Smooth muscle cell of the brain vasculature (primary cell): ENCODE measurements around the gene EIF2B1.

ENCODE experiments used
- DNase-seq: peaks from one replicate; pipeline ENCODE4 v3.0.0-alpha.2; 2012; ENCODE audit warnings: low read depth, low spot score

EIF2B1 gene

DNA sequence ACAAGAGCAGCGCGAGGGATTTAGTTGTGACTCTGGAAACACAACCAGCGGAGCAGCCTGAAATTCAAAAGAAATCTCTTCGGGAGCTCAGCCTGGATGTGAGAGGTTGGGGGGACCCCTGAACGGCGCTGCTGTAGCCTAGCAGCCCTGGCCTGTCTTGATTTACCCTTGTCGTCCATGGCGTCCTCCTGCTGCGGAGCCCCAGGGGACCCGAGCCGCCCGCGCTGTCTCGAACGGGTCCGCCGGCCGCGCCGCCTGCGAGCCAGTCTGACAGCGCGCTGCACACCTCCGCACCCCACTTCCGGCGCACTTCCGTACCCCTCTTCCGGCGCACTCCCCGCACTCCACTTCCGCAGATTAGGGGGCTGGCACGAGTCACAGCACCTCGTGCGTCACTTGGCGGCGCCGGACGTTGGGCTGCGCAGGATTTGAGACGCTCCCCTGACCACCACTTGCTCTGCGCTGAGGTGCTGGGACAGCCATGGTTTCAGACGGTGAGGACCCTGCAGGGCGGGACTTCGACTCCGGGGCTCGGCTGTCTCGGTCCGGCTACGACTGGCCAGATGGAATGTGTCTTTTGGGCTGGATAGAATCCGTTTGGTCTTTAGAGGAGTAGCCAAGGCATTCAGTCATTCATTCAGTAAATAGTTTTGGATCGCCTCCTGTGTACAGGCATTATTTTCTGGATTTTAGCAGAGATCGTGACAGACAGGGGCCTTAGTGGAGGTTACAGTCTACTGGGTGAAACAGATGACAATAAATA lies at the start of gene EIF2B1, which contains the start of gene GTF2H3:
Gene EIF2B1 (minus strand): TSS at position 308 of the 763 bp plus-strand sequence. CDS start 129 bp downstream, at position 179.
Gene GTF2H3 (plus strand): TSS at position 451 of the 763 bp plus-strand sequence. CDS start 31 bp downstream, at position 482.
- peak; percentile 89 for DNase-seq

GRCh38 chr12:123681605-123682004 lies 48.1 kb upstream of the EIF2B1 start:
- no peak for DNase-seq

GRCh38 chr12:123678981-123679380 lies 45.5 kb upstream of the EIF2B1 start:
- DNase-seq: no peak

- no peak for DNase-seq
Observed at GRCh38 chr12:123676616-123677320, 43.3 kb upstream of the EIF2B1 start.

DNA sequence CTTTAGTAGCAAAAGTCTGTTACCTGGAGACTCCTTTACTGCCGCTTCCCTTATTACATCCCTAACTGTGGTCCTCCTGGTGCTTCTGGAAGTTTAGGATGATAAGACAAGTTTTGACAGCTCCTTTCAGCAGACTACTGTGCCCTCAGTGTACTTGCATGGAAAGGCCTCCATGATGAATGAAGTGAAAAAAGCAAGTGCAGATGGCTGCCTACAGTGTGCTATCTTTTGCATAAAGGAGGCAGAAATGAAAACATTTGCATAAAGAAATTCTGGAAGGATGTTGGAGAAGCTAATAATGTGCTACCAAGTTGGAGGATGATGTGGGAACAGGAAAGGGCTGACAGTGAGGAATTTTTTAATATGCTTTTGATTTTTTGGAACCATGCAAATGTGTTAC lies 42.0 kb upstream of the EIF2B1 start:
- DNase-seq: no peak

DNA sequence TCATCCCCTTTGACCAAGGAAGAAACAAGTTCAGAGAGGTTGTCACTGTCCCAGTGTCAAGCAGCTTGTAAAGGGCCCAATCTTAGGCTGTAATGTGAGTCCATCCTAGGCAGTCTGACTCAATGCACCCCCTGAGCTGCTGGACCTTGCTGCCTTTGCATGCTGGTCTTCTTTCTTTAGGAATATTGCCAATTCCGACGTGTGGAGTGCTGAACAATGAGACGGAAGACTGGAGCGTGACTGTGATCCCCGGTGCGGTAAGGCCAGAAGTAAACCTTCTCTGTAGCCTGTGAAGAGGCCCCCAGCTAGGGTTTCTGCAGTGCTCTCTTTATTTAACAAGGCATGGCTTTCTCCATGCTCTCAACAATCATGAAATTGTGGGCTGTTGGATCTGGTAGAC lies 38.4 kb upstream of the EIF2B1 start:
- DNase-seq: no peak

DNA sequence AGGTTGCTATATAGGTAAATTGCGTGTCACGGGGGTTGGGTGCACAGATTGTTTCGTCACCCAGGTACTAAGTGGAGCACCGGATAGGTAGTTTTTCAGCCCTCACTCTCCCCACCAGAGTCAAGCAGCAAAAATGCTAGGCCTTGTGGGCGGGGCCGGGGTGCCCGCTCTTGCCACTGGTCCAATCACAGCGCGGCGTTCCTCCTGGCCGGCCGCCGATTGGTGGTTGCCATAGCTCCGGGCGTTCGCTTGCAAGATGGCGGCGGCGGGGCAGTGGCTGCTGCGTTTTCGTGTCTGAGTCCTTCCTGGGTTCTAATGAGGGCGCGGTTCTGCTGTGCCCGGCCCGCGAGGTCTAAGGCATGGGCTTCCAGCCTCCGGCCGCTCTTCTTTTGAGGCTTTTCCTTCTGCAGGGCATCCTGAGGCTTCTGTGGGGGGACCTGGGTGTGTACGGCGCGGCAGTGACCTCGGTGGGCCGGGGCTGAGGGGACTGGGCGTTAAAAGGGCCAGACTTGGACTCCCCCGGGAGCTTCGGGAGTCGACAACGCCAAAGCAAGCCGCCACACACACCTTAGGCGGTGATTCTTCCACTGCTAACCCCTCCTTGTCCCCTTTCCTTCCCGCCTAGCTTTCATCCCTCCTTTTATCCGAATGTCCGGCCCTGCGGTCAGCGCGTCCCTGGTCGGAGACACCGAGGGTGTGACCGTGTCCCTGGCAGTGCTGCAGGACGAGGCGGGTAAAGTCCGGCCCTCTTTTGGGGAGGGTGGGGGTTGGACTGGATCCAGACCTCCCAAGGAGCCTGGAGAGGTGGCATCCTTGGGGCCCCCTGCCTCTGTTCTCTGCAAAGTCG lies 37.6 kb upstream of the EIF2B1 start, which contains the start of gene TCTN2:
Gene TCTN2 (plus strand): TSS at position 232 of the 847 bp plus-strand sequence. CDS start 128 bp downstream, at position 360.
- peak; percentile 75 for DNase-seq

DNA sequence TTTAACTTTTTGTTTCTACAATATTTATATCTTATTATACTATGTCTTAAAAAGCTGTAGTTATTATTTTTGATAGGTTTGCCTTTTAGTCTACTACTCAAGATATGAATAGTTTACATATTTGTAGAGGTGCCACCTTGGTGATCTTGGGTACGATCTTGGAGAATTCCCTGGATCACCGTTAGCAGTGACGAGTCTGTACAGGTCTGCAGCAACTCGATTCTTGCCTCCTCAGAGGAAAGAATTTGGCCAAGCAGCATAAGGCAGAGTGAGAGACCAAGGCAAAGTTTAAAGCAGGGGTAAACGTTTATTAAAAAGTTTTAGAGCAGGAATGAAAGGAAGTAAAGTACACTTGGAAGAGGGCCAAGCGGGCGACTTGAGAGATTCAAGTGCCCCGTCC lies 34.3 kb upstream of the EIF2B1 start:
- DNase-seq: no peak

DNA sequence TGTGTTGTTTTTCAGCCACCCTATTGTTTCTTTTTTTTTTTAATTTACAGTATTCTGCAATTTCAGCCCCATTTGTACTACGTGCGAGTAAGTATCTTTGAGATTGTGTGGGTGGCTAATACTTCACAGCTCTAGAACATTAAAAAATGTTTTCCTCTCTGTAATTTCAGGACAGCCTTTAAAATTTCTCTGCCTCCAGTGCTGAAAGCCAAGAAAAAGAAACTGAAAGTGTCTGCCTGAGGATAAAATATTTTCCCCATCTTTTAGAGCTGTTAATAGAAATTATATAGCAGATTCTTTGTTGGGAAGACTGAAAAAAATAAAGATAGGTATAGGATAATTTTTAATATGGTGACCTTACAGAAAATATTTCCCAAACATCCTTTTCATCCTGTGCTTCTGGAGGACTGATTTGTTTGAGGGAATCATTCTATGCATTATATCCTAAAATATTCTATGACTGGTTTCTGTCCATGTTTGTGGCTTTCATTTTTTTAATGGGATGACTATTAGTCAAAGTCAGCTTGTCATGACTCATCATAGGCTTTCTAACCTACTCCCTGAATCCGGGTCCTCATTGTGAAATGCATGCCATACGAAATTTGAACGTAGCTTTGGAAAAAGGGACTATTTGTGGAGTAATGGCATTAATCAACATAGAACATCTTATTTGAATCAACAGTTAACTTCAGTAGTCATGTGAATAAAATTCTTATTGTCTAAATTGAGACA lies 26.7 kb upstream of the EIF2B1 start:
- DNase-seq: no peak

DNA sequence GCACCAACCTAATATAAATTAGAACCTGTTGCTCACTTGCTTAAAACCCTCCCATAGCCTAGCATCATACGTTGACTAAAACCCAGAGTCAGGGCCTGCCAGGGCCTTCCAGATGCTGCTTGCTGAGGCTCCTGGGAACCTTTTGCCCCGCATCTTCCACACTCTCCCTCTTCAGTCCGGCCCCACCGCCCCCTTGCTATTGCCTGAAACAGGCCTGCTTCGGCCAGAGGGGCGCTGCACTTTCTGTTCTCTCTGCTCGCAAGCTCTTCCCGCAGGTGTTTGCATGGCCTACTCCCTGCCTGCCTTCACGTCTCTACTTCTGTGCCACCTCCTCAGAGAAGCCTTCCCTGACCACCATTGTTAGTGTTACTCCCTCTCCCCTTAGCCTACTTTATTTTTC lies 23.7 kb upstream of the EIF2B1 start:
- DNase-seq: no peak

DNA sequence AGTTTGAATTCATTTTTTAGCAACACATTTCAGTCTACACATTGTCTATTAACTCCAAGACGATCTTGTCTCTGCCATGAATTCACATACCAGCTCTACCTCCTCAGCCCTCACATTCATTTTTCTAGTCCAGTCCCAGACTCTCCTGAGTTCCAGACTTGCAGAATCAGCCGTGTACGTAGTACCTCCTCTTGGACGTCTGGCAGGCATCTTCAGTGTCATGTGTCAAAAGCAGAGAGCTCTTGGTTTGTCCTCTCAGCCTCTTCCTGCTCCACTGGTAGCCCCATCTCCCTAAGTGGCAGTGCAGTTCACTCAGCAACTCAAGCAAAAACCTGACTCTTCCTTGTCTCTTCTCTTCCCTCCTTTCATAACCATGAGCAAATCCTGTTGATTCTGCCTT lies 22.9 kb upstream of the EIF2B1 start:
- DNase-seq: no peak

DNA sequence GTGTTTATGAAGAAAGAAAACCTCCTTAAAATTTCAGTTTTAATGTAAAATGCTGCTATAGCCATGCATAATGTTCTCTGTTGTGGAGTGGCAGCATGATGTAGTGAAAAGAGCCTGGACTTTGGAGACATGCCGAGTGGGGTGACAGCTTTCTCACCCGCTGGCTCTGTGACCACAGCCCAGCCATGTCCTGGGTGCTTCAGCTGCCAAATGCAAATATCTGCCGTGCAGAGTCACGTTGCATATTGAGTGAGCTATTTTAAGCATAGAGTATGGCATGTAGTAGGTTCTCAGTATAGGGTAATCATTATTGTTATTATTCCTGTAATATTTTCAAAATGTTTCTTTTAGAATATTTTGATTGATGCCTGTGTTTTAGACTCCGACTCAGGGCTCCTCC lies 21.9 kb upstream of the EIF2B1 start:
- no peak for DNase-seq

DNA sequence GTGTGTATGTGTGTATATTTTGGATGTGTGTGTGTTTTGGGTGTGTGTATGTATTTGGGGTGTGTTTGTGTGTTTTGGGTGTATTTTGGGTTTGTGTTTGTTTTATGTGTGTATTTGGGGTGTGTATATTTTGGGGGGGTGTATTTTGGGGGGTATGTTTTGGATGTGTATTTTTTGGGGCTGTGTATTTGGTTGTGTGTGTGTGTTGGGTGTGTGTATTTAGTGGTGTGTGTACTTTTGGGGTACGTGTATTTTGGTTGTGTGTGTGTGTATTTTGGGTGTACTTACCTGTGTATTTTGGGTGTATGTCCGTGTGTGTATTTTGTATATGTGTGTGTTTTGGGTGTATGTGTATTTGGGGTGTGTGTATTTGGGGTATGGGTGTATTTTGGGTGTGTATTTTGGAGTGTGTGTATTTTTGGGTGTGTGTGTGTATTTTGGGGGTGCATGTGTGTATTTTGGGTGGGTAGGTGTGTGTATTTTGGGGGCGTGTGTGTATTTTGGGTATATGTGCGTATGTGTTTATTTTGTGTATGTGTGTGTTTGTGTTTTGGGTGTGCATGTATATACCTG lies 20.7 kb upstream of the EIF2B1 start:
- DNase-seq: no peak

DNA sequence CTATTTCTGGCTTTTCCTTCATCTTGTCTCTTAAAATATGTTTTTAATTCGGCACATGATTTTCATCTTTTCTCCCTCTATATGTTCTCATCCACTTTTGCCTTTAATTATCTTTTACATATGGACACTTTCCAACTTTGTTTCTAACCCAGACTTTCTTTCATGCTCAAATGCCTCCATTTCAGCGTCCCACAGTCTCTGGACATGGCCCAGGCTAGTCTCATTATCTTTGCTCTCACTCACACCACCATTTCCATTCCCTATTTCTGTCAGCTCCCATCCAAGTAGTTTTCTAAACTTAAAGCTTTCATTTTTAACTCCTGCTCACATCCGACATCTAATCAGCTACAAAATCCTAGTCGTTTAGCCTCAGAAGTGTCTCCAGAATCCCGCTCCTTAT lies 14.9 kb upstream of the EIF2B1 start:
- DNase-seq: no peak

DNA sequence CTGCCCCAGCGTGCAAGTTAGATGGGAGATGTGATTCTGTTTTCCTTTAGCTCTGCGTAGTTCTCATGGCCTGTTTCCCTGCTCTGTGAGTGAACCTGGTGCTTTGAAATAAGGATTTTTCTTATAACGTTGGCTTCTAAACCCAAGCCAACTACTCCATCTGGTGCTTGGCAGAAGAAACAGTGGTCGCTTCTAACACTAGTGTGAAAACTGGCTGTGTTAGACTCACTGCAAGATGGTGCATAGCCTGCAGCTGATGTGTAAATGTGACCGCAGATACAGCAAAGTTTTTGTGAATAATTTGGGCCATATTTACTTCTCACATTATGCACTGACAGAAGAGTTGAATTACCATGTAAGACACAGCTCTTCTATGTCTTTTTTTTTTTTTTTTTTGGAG lies 12.4 kb upstream of the EIF2B1 start:
- no peak for DNase-seq

GRCh38 chr12:123645380-123645779 lies 11.9 kb upstream of the EIF2B1 start:
- no peak for DNase-seq

DNA sequence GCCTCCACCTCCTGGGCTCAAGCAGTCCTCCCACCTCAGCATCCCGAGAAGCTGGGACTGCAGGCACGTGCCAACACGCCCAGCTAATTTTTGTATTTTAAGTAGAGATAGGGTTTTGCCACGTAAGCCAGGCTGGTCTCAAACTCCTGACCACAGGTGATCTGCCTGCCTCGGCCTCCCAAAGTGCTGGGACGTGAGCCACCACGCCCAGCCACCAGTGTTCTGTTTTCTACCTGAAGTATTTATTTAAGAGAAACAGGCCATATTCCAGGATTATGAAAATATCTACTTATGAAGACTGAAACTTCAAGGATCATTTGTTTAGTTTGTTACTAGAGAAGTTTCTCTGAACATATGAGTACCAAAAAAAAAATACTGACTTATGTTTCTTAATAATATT lies 10.4 kb upstream of the EIF2B1 start:
- DNase-seq: no peak

GRCh38 chr12:123634142-123634561 lies 666 bp upstream of the EIF2B1 start:
- DNase-seq: no peak

DNA sequence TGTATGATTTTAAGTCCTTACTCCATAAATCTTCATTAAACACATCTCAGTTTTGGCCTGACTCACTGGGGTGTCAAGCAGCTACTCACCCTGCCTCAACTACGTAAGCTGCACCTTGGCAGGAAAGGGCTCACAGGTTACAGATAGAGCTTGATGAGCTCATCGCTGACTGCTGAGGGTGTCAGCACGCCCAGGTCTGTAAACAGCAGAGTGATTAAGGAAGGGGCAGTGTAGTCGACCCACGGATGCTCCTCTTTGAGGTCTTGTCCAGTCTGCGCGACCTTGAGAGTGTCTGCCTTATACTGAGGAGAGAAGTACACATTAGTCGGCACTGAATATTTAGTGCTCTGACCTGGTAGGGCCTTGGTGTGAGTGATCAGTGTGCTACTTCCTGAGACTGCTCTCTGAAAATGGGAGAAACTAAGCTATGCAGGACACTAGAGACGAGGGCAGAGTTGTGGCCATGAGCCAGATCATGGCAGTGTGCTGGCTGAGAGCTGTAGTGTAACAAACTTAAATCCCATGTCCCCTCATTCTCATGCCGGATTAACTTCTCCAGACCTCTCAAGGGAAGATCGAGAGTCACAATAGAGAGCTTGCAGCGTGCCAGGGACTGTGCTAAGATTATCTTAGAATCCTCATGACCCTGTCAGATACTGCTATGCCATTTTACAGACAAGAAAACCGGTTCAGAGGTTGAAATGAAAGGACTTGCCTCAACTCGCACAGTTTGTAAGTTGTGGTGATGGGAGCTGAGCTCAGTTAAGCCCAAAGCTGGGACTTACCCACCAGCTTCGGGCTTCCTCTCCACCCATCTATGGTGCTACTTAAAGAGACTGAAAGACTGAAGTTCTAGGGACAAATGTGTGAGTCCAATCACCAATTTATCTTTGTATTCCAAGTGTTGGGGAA lies 11.6 kb downstream of the EIF2B1 start:
- DNase-seq: no peak

- DNase-seq: no peak
Observed at GRCh38 chr12:123621101-123621500, 12.4 kb downstream of the EIF2B1 start.
